Panc1 (cell line): ENCODE data around the gene CASP6. TPM values are rescaled to one million over a fixed set of nuclear protein-coding genes. Genes with fewer than 3 reads are reported as not detected.

Experiments used
- total RNA-seq: library from RNA; stranded (reverse); gene quantifications from one replicate; pipeline ENCODE4 v1.2.1, GENCODE V29; 2021; ENCODE audit not compliant: unreplicated experiment

The CASP6 gene
- total RNA-seq, 1 experiment from 2014 or later: 15.2 TPM

Other genes starting within 250 kb of the CASP6 start
- gene MCUB, start 143.2 kb downstream of the CASP6 start, total RNA-seq: 24.1 TPM
- gene PLA2G12A, start 26.6 kb upstream of the CASP6 start, total RNA-seq: 20.7 TPM
- 0.33 TPM for gene CFI, start 98.6 kb upstream of the CASP6 start, total RNA-seq
- gene GAR1, start 112.3 kb upstream of the CASP6 start, total RNA-seq: 23.6 TPM
- gene RRH, start 124.5 kb upstream of the CASP6 start, total RNA-seq: 0.15 TPM
- 0.05 TPM for gene LRIT3, start 144.7 kb upstream of the CASP6 start, total RNA-seq
- not detected for gene EGF, start 209.4 kb upstream of the CASP6 start, total RNA-seq